SIG-M5 (cell line): ENCODE measurements around the gene WWOX.

Experiments
- DNase-seq: peaks from one replicate; lab custom pipeline; 2025; lab: John Stamatoyannopoulos, UW

The WWOX gene

GRCh38 chr16:79150151-79150550 lies 1050.7 kb downstream of the WWOX start:
- no peak for DNase-seq

GRCh38 chr16:79150632-79151310 lies 1051.3 kb downstream of the WWOX start:
- no peak for DNase-seq

DNA sequence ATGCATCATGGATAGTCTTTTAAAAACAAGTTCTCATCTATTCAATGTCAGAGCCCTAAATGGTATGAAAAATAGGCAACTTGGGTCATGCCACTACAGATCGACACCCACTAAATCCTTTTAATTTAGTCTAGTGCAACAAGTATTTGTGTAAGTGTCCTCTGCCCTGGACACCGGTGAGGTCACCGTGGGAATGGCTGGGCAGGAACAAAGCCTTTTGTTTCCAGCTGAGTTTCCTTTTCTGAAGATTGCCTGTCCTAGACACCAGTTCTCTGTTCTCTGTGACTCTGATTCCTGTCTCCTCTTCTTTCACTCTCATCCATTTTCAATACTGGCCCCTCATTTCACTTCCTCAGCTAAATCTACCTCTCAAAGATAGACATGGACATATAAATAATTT lies 1054.6 kb downstream of the WWOX start:
- DNase-seq: no peak

- DNase-seq: no peak
Measured at GRCh38 chr16:79155471-79155870, 1056.0 kb downstream of the WWOX start.

GRCh38 chr16:79155904-79156303 lies 1056.5 kb downstream of the WWOX start:
- no peak for DNase-seq

DNA sequence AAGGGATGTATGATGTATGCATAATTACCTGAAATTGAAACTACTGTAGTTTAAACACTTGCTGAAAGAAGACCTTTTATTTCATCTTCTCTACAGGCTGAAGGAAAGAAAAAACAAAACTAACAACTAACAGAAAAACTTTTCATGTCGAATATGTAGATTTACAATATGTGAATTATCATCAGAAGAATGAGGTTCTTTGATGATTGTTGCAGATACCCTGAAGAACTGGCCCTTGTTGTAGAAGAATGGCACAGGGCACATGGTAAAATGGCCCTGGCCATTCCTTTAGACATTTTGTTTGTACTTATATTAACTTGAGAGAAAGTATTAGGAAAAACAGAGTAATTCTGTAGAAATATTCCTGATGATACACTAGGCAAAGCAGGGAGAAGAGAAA lies 1057.3 kb downstream of the WWOX start:
- no peak for DNase-seq

- no peak for DNase-seq
Measured at GRCh38 chr16:79158337-79158736, 1058.9 kb downstream of the WWOX start.

- DNase-seq: no peak
Measured at GRCh38 chr16:79159261-79160049, 1060.0 kb downstream of the WWOX start.

DNA sequence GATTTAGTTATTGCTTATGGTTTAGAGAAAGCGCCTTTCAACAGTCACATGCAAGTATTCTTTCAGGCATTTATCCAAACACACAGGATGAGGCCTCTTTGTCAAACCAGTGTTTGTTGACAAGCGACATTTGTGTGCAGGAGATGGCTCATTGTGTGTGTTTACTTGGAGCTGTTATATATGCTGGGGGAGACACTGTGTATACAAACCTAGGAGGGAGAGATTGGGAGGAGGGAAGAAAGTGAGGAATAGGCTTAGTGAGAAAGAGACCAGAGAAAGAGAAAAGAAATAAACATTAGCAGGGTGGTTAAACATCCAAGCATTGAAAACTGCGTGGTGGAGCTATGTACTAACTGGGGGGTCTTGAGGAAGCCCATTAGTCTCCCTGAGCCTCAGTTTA lies 1063.5 kb downstream of the WWOX start:
- no peak for DNase-seq

GRCh38 chr16:79163691-79164387 lies 1064.4 kb downstream of the WWOX start:
- no peak for DNase-seq

- DNase-seq: no peak
Measured at GRCh38 chr16:79164388-79164995, 1065.0 kb downstream of the WWOX start.

GRCh38 chr16:79165079-79165478 lies 1065.6 kb downstream of the WWOX start:
- no peak for DNase-seq

DNA sequence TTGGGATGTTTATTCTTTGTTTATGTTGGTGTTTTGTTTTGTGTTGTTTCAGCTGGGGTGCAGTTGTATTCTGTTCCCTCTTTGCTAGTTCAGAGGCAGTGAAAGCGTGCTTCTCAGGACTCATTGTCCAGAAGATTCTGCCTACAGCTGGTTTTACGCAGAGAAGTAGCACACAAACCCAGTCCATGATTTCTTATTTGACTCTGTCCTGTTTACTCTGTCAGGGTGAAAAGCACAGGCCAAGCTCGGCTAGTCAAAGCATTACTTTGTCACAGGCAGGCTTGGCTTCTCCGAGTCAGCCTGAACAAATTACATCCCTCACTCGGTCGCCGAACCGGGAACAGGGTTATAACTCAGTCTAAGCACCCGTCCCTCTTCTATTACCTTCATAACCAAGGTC lies 1066.1 kb downstream of the WWOX start:
- no peak for DNase-seq

GRCh38 chr16:79167893-79168292 lies 1068.4 kb downstream of the WWOX start:
- no peak for DNase-seq

DNA sequence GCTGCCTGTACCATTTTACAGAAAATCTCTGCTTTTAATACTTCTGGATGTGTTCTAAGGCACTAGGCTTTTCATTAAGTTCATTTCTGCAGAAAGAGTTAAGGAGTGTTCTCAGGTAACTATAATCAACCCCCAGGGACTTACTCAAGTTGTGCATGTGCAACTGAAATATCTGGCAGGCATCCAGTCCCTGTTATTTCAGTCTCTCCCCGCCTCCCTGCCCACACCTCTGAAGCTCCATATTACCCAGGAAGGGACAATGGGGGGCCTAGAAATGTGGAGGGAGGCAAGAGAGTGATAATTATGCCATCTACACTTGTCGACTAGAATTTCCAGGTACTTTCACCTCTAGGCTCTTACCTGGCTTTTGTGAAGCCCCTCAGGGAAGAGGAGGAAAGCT lies 1068.9 kb downstream of the WWOX start:
- DNase-seq: no peak

- no peak for DNase-seq
Measured at GRCh38 chr16:79169239-79169638, 1069.8 kb downstream of the WWOX start.

GRCh38 chr16:79170555-79171246 lies 1071.2 kb downstream of the WWOX start:
- no peak for DNase-seq

DNA sequence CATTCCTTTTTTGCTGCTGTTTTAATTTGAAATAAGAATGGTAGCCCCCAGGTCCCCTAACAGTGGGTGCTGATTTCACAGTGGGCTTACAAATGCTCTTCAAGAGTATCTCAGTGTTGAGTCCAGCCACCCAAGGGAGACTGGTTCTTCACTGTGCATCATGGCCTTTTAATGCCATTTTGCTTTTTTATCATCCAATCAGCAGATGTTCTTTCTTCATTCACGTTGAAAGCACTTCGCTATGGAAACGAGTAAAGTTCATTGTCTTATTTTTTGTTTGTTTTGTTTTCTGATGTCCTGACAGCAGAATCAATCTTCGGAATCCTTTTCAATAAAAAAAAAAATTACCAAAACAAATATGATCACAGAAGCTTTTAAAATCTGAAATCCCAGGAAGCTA lies 1072.0 kb downstream of the WWOX start:
- DNase-seq: no peak

DNA sequence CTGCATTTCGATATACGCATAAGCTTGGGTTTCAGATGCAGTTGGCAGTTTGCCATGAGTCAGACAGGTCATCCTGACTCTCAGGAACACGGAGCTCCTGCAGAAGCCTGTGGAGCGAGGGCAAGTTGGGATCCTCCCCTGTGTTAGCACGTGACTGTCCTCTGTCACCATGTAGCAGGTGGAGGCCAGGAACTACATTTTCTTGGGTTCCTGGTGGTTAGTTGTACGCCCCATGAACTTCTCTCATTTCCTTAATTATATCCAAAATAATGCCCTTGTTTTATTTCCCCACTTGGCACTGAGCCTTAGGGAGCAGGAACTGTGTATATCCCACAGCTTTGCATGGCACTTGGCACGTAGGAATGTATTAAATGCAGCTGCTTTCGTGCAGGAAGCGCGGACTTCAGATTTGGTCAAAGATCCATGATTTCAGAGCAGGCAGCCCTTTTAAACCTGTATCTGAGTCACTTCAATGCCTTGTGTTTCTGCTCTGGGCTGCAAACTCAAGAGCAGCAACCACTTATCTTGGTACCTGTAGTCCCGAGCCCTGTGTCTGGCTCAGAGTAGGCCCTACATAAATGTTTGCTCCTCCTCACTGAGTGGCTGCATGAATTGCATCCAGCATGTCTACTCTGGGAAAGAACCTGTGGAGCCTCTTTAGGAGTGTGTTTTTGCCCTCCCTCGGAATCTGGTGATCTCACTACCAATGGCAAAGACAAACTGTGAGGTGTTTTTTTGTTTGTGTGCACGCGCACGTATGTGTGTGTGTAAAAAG lies 1072.7 kb downstream of the WWOX start:
- DNase-seq: no peak

GRCh38 chr16:79172976-79173500 lies 1073.6 kb downstream of the WWOX start:
- DNase-seq: no peak

DNA sequence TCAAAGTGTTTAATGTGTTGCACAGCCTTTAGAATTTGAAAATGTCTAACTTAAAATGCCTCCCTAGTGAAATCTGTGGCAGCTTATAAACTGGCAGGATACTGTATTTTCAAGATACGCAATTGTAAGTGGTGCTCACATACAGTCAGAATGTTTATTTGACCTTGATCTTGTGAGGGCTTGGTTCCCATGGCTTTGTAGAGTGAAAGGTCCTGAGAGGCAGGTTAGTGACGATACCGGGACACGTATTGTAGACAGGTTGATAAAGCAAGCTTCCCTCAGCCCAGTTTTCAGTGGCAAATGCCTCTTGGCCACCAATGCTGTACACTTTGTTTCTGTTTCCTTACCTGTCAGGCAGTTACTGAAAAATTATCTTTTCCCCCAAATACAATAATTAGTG lies 1074.5 kb downstream of the WWOX start:
- no peak for DNase-seq
